ENCODE measurements around the gene MOCOS.

The MOCOS gene

GRCh38 chr18:36255072-36255698, 67.9 kb downstream of the MOCOS start:
- H3K4me1 Mint-ChIP-seq = no peaks in the 10 kb centered on the region
- H3K9me3 Mint-ChIP-seq = no peaks in the 10 kb centered on the region
- no peak overlapping the region for H3K4me3 Mint-ChIP-seq

GRCh38 chr18:36256094-36256493, 68.8 kb downstream of the MOCOS start:
- no peak overlapping the region for H3K4me3 Mint-ChIP-seq
- peaks cover 11% of the 10 kb centered on the region for H3K27me3 Mint-ChIP-seq
- H3K9me3 Mint-ChIP-seq = no peaks in the 10 kb centered on the region
- H3K27ac Mint-ChIP-seq = no peak overlapping the region
- no peaks in the 10 kb centered on the region for H3K4me1 Mint-ChIP-seq
- no peak for DNase-seq
- CTCF ChIA-PET = no interaction called here
- no peaks in the 10 kb centered on the region for H3K36me3 Mint-ChIP-seq

More at GRCh38 chr18:36255072-36255698, 67.9 kb downstream of the MOCOS start:
- H3K27me3 Mint-ChIP-seq = peaks cover 8% of the 10 kb centered on the region
- DNase-seq = no peak
- CTCF ChIA-PET = no interaction called here
- no peak overlapping the region for H3K27ac Mint-ChIP-seq
- no peaks in the 10 kb centered on the region for H3K36me3 Mint-ChIP-seq

- H3K4me1 Mint-ChIP-seq = no peaks in the 10 kb centered on the region
- H3K9me3 Mint-ChIP-seq = no peaks in the 10 kb centered on the region
- H3K27me3 Mint-ChIP-seq = peaks cover 20% of the 10 kb centered on the region
- no peak for DNase-seq
- no peaks in the 10 kb centered on the region for H3K36me3 Mint-ChIP-seq
- H3K27ac Mint-ChIP-seq = no peak overlapping the region
- CTCF ChIA-PET = no interaction called here
- H3K4me3 Mint-ChIP-seq = no peak overlapping the region
Measured at GRCh38 chr18:36262971-36263370, 75.7 kb downstream of the MOCOS start.

GRCh38 chr18:36264283-36264682, 77.0 kb downstream of the MOCOS start:
- no peak overlapping the region for H3K27ac Mint-ChIP-seq
- peaks cover 20% of the 10 kb centered on the region for H3K27me3 Mint-ChIP-seq
- DNase-seq = no peak
- H3K9me3 Mint-ChIP-seq = no peaks in the 10 kb centered on the region
- no peaks in the 10 kb centered on the region for H3K36me3 Mint-ChIP-seq
- H3K4me1 Mint-ChIP-seq = no peaks in the 10 kb centered on the region
- no peak overlapping the region for H3K4me3 Mint-ChIP-seq
- CTCF ChIA-PET = interaction anchor here (0.8 kb wide), 1 partner anchor 20 kb away, joined by 3 read pairs; no protein-coding TSS in a partner anchor

GRCh38 chr18:36265015-36265414, 77.7 kb downstream of the MOCOS start:
- Mint-ChIP-seq H3K36me3 (no peaks in the 10 kb centered on the region), H3K27me3 (peaks cover 23% of the 10 kb centered on the region), H3K27ac (no peak overlapping the region), H3K9me3 (no peaks in the 10 kb centered on the region), H3K4me3 (no peak overlapping the region), H3K4me1 (no peaks in the 10 kb centered on the region)
- DNase-seq = no peak
- CTCF ChIA-PET = interaction anchor here (0.8 kb wide), 1 partner anchor 19 kb away, joined by 3 read pairs; no protein-coding TSS in a partner anchor

GRCh38 chr18:36269157-36269556, 81.9 kb downstream of the MOCOS start:
- Mint-ChIP-seq H3K9me3 (no peaks in the 10 kb centered on the region), H3K4me3 (no peak overlapping the region), H3K27me3 (peaks cover 15% of the 10 kb centered on the region), H3K27ac (no peak overlapping the region), H3K4me1 (no peaks in the 10 kb centered on the region), H3K36me3 (no peaks in the 10 kb centered on the region)
- no peak for DNase-seq
- CTCF ChIA-PET = no interaction called here

- H3K4me1 Mint-ChIP-seq = no peaks in the 10 kb centered on the region
- DNase-seq = no peak
- no peak overlapping the region for H3K4me3 Mint-ChIP-seq
- H3K9me3 Mint-ChIP-seq = no peaks in the 10 kb centered on the region
- H3K36me3 Mint-ChIP-seq = no peaks in the 10 kb centered on the region
- CTCF ChIA-PET = no interaction called here
- no peak overlapping the region for H3K27ac Mint-ChIP-seq
- peaks cover 17% of the 10 kb centered on the region for H3K27me3 Mint-ChIP-seq
Measured at GRCh38 chr18:36271153-36271552, 83.9 kb downstream of the MOCOS start.

- DNase-seq = no peak
- Mint-ChIP-seq H3K27ac (no peak overlapping the region), H3K4me1 (no peaks in the 10 kb centered on the region), H3K9me3 (no peaks in the 10 kb centered on the region), H3K27me3 (peaks cover 13% of the 10 kb centered on the region), H3K4me3 (no peak overlapping the region), H3K36me3 (no peaks in the 10 kb centered on the region)
- CTCF ChIA-PET = no interaction called here
Measured at GRCh38 chr18:36273347-36273746, 86.0 kb downstream of the MOCOS start.

- Mint-ChIP-seq H3K36me3 (no peaks in the 10 kb centered on the region), H3K27me3 (peaks cover 17% of the 10 kb centered on the region)
- CTCF ChIA-PET = no interaction called here
Measured at GRCh38 chr18:36274083-36274715, 86.9 kb downstream of the MOCOS start.

GRCh38 chr18:36275561-36275960, 88.3 kb downstream of the MOCOS start:
- no peak overlapping the region for H3K4me3 Mint-ChIP-seq
- no peaks in the 10 kb centered on the region for H3K4me1 Mint-ChIP-seq
- CTCF ChIA-PET = no interaction called here
- no peaks in the 10 kb centered on the region for H3K36me3 Mint-ChIP-seq
- H3K27ac Mint-ChIP-seq = no peak overlapping the region
- peaks cover 13% of the 10 kb centered on the region for H3K27me3 Mint-ChIP-seq
- DNase-seq = no peak
- H3K9me3 Mint-ChIP-seq = no peaks in the 10 kb centered on the region

More at GRCh38 chr18:36274083-36274715, 86.9 kb downstream of the MOCOS start:
- Mint-ChIP-seq H3K27ac (no peak overlapping the region), H3K9me3 (no peaks in the 10 kb centered on the region), H3K4me1 (no peaks in the 10 kb centered on the region), H3K4me3 (no peak overlapping the region)
- DNase-seq = no peak

- peaks cover 23% of the 10 kb centered on the region for H3K27me3 Mint-ChIP-seq
- CTCF ChIA-PET = interaction anchor here (0.8 to 1.0 kb wide), 2 partner anchors 183 to 566 kb away, joined by 3 read pairs; no protein-coding TSS in a partner anchor
- no peak for DNase-seq
- H3K9me3 Mint-ChIP-seq = no peaks in the 10 kb centered on the region
- no peak overlapping the region for H3K27ac Mint-ChIP-seq
- no peaks in the 10 kb centered on the region for H3K36me3 Mint-ChIP-seq
- H3K4me3 Mint-ChIP-seq = no peak overlapping the region
- no peaks in the 10 kb centered on the region for H3K4me1 Mint-ChIP-seq
Measured at GRCh38 chr18:36279001-36279400, 91.7 kb downstream of the MOCOS start.

- no peaks in the 10 kb centered on the region for H3K9me3 Mint-ChIP-seq
- DNase-seq = no peak
- CTCF ChIA-PET = interaction anchor here (0.9 to 5.6 kb wide), 3 partner anchors 130 to 264 kb away, joined by 3 to 38 read pairs (median 3); no protein-coding TSS in a partner anchor
- no peaks in the 10 kb centered on the region for H3K36me3 Mint-ChIP-seq
- H3K27me3 Mint-ChIP-seq = peaks cover 16% of the 10 kb centered on the region
- no peaks in the 10 kb centered on the region for H3K4me1 Mint-ChIP-seq
- no peak overlapping the region for H3K27ac Mint-ChIP-seq
- no peak overlapping the region for H3K4me3 Mint-ChIP-seq
Measured at GRCh38 chr18:36281936-36282335, 94.6 kb downstream of the MOCOS start.

GRCh38 chr18:36283448-36283847, 96.2 kb downstream of the MOCOS start:
- H3K4me1 Mint-ChIP-seq = no peaks in the 10 kb centered on the region
- CTCF ChIA-PET = interaction anchor here (0.7 to 5.8 kb wide), 9 partner anchors 18 to 897 kb away, joined by 3 to 76 read pairs (median 5); partner anchors contain the start of gene SLC39A6
- H3K4me3 Mint-ChIP-seq = no peak overlapping the region
- no peak overlapping the region for H3K27ac Mint-ChIP-seq
- DNase-seq = no peak
- H3K9me3 Mint-ChIP-seq = no peaks in the 10 kb centered on the region
- H3K27me3 Mint-ChIP-seq = peaks cover 31% of the 10 kb centered on the region
- no peaks in the 10 kb centered on the region for H3K36me3 Mint-ChIP-seq

- DNase-seq = no peak
- H3K4me3 Mint-ChIP-seq = no peak overlapping the region
- H3K36me3 Mint-ChIP-seq = no peaks in the 10 kb centered on the region
- H3K27me3 Mint-ChIP-seq = peaks cover 28% of the 10 kb centered on the region
- CTCF ChIA-PET = interaction anchor here (0.7 to 5.8 kb wide), 13 partner anchors 9 to 898 kb away, joined by 3 to 76 read pairs (median 4); partner anchors contain the start of gene SLC39A6
- no peak overlapping the region for H3K27ac Mint-ChIP-seq
- H3K9me3 Mint-ChIP-seq = no peaks in the 10 kb centered on the region
- H3K4me1 Mint-ChIP-seq = no peaks in the 10 kb centered on the region
Measured at GRCh38 chr18:36284268-36284667, 97.0 kb downstream of the MOCOS start.
